ENCODE results near the gene P2RX2.

Gene P2RX2

DNA sequence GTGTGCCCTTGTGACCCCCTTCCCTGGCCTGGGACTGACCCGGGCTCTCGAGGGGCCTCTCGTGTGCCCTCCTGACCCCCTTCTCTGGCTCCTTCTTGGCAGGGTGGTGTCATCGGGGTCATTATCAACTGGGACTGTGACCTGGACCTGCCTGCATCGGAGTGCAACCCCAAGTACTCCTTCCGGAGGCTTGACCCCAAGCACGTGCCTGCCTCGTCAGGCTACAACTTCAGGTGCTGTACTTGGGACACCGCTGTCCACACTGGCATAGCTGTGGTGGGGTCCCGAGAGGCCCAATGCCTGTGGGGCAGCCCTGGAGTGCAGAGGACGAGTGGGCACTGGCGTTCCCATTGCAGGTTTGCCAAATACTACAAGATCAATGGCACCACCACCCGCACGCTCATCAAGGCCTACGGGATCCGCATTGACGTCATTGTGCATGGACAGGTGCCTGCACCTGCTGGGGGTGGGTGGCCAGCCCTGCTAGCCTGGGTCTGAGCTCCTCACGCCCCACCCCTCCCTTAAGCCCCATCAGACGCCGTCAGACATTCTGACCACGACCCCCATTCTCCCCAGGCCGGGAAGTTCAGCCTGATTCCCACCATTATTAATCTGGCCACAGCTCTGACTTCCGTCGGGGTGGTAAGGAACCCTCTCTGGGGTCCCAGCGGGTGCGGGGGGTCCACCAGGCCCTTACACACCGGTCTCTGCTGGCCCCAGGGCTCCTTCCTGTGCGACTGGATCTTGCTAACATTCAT, 2.5 kb downstream of the P2RX2 start:
- DNase-seq: no peak

DNA sequence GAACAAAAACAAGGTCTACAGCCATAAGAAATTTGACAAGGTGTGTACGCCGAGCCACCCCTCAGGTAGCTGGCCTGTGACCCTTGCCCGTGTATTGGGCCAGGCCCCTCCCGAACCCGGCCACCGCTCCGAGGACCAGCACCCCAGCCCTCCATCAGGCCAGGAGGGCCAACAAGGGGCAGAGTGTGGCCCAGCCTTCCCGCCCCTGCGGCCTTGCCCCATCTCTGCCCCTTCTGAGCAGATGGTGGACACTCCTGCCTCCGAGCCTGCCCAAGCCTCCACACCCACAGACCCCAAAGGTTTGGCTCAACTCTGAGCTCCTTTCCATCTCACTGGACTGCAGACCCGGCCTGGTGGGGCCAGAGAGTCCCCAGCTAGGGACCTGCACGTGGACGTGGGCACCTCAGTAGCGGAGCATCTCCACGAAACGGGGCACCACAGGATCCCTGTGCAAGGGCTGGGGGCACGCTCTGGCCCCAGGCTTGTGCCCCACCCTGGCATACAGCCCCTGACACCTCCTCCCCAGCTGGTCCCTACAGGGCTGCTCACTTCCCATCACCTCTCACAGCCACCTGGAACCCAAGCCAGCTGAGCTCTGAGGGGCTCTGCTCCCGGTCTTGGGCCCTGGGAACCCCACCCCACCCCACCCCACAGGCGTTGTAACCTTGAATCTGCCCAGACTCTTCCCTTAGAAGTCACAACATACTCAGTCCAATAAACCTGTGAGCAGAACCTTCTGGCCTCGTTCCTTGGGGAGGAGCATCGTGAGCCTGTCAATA, 3.3 kb downstream of the P2RX2 start:
- DNase-seq: no peak

- DNase-seq: no peak
These were observed 4.0 kb downstream of the P2RX2 start for GRCh38 chr12:132622437-132623071.

GRCh38 chr12:132623072-132623869, 4.7 kb downstream of the P2RX2 start:
- no peak for DNase-seq

DNA sequence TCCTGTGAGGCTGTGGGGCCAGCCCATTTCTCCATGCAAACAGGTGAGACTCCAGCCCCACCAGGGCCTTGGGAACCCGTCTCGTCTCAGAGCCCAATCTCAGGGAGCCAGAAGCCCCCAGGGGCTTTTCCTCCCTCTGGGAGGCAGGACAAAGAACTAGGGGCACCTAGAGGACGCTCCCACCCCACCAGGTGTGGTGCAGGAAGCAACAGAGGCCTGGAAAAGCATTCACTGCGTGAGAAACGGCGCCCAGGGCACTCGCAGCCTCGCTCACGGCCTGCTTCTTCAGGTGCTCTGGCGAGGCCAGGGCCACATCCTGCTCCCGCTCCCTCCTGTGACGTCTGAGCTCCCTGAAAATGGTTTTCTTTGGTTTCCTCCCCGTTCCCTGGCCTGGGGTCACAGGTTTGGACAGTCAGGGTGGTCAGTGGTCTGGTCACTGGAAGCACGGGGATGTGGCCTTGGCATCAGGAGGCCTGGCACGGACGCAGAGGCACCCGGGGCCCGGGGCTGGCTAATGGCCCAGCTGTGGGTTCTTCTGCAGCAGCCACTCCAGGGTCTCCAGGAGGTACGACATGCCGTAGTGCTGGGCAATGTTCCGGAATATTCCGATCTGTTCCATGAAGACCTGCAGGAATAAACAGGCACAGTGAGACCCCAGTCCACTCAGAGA, 5.7 kb downstream of the P2RX2 start:
- DNase-seq: no peak

DNA sequence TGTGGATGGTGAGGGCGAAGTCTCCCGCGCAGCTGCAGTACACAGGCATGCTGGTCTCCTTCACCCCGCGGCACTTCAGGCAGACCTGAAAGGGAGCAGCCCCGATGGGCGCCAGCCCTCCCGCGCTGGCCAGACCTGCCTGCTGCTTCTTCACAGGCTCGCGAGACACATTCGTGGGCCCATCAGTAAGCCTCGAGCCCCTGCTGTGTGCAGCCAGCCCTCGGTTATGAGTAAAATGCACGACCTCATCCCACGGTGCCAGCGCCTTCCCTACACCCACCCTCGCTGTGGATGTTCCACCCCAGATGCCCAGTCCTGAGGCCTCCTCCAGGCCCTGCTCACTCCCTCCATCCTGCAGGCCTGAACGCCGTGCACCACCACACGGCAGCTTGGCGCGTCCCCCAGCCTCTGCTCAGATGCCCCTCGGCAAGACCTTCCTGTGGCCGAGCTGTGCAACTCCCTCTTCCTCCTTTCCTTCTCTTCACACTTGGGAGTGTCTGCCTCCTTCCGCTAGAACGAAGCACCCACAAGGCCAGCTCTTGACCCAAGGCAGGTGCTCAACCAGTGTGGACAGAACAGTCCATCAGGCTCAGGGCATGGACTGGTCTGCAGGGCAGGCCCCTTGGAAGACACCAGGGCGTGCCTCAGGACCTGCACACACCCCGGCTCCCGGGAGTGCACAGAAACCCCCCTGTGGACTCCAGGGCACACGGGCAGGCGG, 6.5 kb downstream of the P2RX2 start:
- no peak for DNase-seq

GRCh38 chr12:132625731-132626430, 7.3 kb downstream of the P2RX2 start:
- DNase-seq: no peak

- DNase-seq: no peak
These were observed 10.8 kb downstream of the P2RX2 start for GRCh38 chr12:132629330-132629729.

DNA sequence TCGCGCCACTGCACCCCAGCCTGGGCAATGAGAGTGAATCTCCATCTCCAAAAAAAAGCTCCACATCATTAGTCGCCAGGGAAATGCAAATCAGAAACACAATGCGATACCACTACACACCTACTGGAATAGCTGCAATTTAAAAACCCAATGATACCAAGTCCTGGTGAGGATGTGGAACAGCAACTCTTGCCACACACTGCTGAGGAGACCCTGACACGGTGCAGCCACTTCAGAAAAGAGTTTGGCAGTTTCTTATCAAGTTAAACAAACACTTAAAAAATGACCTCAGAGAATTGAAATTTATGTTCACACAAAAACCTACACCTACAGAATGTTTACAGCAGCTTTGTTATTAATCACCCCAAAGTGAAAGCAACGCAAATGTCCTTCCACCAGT, 12.1 kb downstream of the P2RX2 start:
- no peak for DNase-seq

DNA sequence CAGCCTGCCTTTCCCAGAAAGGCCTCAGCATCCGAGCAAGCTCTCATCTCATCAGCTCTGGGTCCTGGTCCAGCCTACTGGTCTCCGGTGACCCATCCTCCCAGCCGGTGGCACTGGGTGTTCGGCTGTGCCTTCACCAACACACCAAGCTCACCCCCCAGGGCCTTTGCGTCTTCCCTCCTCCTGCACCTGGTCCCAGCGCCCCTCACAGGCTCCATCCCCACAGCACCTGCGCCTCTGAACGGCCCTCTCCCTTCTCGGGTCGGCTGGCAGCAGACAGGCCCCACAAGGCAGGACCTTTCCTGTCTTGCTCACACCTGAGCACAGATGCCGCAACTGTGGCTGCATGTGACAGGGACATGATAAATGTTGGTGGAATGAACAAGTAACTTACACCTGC, 13.1 kb downstream of the P2RX2 start:
- DNase-seq: no peak

DNA sequence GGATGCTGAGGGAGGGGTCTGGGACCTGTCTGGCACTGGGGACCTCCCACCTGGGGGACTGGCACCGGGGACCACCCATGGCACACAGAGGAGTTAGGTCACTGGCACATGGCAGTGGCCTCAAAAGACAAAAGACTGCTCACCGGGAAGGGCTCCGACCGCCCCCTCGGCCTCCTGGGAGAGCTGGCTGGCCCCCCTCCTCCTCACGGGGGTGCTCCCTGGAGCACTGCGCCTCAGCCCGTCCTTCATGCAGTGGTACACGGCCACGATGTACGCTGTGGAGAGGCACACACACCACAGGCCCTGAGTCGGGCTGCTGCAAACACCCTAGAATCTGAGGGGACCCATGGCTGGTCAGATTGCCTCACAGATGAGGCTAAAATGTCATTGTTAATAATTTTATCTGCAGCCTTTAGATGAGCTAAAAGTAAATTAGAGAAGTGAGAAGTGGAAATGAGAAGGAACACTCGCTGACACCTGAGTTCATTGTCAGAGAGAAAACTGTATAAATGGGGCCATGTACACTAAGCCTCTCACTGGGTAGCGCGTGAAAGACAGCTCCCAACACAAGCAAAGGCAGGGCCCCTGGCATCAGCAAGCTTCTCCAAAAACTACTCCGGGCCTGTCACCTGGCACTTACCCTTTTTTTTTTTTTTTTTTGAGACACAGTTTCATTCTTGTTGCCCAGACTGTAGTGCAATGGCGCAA, 14.1 kb downstream of the P2RX2 start:
- DNase-seq: no peak

- DNase-seq: no peak
These were observed 14.8 kb downstream of the P2RX2 start for GRCh38 chr12:132633398-132633797.

DNA sequence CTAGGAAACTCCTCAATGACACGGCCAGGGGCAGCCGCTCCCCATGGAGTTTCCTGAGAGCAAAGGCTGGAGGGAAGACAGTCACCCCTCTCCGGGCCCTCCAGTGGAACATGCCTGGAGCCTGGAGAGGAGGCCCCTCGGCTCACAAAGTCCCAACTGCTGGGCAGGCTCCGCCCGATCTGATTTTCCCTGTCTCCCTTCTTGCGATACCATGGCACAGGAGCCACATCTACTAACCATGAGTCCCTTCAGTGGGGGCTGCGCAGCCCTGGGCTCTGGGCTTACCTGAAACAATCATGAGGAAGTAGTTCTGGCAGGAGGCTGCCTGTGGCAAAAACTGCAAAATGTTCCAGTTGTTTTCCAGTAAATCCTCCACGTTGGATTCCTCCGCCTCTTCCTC, 15.3 kb downstream of the P2RX2 start:
- DNase-seq: no peak

- no peak for DNase-seq
These were observed 15.9 kb downstream of the P2RX2 start for GRCh38 chr12:132634411-132634990.

- DNase-seq: no peak
These were observed 16.7 kb downstream of the P2RX2 start for GRCh38 chr12:132635076-132635955.

- no peak for DNase-seq
These were observed 19.2 kb downstream of the P2RX2 start for GRCh38 chr12:132637811-132638210.

GRCh38 chr12:132638541-132639408, 20.2 kb downstream of the P2RX2 start:
- DNase-seq: no peak

DNA sequence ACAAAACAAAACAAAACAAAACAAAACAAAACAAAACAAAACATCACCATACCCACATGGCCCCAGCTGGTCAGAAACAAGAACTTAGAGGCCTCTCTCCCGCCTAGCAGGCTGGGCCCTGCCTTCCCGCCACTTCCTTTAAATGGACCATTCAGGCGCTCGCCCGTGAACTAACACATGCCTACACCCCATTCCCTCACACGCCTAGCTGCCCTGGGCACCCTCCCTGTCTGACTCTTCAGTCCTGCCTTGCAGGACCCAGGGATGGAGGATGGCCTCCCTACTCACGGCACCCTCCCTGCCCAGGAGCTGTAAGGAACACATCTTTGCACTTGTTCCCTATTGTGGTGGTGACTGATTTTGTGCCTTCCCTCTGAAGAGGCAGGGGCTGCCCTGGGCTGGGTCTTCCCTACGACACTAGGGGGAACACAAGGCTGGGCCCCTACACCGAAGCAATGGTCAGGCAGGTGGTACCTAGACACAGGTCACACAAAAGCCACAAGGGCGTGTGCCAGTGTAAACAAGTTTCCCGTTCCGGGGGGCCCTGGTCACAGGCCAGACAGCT, 21.5 kb downstream of the P2RX2 start:
- no peak for DNase-seq
